ENCODE data around the gene WDR48. TPM values are rescaled to one million over a fixed set of nuclear protein-coding genes. Genes with fewer than 3 reads are reported as not detected.

WDR48 gene
- total RNA-seq, 1 donor from 2014 or later: 33.6 TPM

- intact Hi-C loops (cut with micrococcal nuclease): no loop called here
- no peaks in the 10 kb centered on the region for H3K9me3 ChIP-seq (replicated peaks)
- H3K4me1 ChIP-seq: peaks cover 11% of the 10 kb centered on the region
- TF ChIP-seq, protein P1, sequence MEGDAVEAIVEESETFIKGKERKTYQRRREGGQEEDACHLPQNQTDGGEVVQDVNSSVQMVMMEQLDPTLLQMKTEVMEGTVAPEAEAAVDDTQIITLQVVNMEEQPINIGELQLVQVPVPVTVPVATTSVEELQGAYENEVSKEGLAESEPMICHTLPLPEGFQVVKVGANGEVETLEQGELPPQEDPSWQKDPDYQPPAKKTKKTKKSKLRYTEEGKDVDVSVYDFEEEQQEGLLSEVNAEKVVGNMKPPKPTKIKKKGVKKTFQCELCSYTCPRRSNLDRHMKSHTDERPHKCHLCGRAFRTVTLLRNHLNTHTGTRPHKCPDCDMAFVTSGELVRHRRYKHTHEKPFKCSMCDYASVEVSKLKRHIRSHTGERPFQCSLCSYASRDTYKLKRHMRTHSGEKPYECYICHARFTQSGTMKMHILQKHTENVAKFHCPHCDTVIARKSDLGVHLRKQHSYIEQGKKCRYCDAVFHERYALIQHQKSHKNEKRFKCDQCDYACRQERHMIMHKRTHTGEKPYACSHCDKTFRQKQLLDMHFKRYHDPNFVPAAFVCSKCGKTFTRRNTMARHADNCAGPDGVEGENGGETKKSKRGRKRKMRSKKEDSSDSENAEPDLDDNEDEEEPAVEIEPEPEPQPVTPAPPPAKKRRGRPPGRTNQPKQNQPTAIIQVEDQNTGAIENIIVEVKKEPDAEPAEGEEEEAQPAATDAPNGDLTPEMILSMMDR (IDR thresholded peaks at IDR 0.05; ENCODE audit: borderline replicate concordance): no peak
- peaks cover 6% of the 10 kb centered on the region for H3K36me3 ChIP-seq
- H3K27me3 ChIP-seq (ENCODE audit: low read depth): no peaks in the 10 kb centered on the region
- no peak for DNase-seq
- no peak overlapping the region for H3K27ac ChIP-seq (replicated peaks)
- no peak overlapping the region for H3K4me3 ChIP-seq
Measured at GRCh38 chr3:39121621-39122020, 69.8 kb downstream of the WDR48 start.

DNA sequence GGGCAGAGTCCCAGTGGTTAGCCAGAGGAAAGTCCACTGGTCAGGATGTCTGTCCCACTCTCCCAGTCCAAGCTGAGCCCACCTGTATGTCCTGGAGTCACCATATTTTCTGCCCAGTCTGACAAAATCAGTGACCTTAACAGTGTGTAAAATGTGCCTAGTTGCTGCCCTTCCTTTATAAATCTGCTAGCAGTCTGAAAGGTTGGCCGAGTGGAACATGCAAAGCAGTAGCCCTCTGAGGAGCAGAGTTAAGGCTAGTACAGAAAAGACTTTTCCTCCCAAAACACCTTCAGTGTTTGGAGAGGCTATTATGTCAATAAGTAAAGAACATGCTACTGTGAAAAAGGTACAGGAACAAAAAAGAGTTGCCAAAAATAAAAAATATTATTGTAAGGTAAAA lies 71.0 kb downstream of the WDR48 start:
- intact Hi-C loops (cut with micrococcal nuclease): no loop called here
- no peak for DNase-seq
- H3K4me1 ChIP-seq: peaks cover 15% of the 10 kb centered on the region
- TF ChIP-seq, protein P1 (IDR thresholded peaks at IDR 0.05; ENCODE audit: borderline replicate concordance): no peak
- no peaks in the 10 kb centered on the region for H3K9me3 ChIP-seq (replicated peaks)
- no peak overlapping the region for H3K27ac ChIP-seq (replicated peaks)
- H3K27me3 ChIP-seq (ENCODE audit: low read depth): no peaks in the 10 kb centered on the region
- peaks cover 6% of the 10 kb centered on the region for H3K36me3 ChIP-seq
- H3K4me3 ChIP-seq: no peak overlapping the region

DNA sequence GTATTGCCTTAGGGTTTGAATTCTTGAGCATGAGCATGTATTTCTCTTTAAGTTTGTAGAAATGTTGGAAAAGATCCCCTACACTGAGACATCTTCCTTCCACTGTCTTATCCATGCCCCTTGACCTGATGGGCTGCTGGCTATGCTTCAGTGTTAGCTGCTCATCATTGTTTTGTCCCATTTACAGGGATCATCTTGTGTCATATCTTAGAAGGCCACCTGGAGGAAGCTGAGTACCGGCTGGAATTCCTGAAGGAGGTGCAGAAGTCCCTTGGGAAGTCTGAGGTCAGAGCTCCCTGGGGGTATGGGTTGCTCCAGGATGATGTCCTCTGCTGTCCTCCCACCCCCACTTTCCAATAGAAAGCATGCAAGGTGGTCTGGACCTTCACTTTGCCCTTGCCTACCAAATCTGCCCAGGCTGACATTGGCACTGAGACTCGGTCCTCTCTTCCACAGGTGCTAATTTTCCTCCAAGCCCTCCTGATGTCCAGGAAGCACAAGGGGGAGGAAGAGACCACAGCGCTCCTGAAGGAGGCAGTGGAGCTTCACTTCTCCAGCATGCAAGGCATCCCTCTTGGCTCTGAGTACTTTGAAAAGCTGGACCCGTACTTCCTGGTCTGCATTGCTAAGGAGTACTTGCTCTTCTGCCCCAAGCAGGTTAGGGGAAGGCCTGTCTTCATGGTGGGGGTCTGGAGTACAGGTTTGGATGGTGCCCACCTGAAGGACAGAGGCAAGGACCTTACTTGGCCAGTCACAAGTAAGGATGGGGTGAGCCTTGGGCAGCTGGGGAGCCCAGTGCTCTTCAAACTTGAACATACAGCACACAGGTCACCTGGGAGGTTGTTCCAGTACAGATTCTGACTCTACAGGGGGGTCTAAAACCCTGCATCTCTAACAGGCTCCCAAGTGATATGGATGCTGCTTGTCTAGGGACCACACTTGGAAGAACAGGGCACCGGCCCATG lies 73.3 kb downstream of the WDR48 start:
- Histone ChIP-seq H3K4me1 (peaks cover 11% of the 10 kb centered on the region), H3K36me3 (no peaks in the 10 kb centered on the region), H3K27ac (replicated peaks) (no peak overlapping the region), H3K27me3 (ENCODE audit: low read depth) (no peaks in the 10 kb centered on the region), H3K4me3 (no peak overlapping the region), H3K9me3 (replicated peaks) (no peaks in the 10 kb centered on the region)
- DNase-seq: no peak
- TF ChIP-seq, protein P1 (IDR thresholded peaks at IDR 0.05; ENCODE audit: borderline replicate concordance): peak; percentile 35
- intact Hi-C loops (cut with micrococcal nuclease): loop anchor here (5.0 kb wide), 1 partner anchor 162 kb away; no protein-coding TSS in a partner anchor

DNA sequence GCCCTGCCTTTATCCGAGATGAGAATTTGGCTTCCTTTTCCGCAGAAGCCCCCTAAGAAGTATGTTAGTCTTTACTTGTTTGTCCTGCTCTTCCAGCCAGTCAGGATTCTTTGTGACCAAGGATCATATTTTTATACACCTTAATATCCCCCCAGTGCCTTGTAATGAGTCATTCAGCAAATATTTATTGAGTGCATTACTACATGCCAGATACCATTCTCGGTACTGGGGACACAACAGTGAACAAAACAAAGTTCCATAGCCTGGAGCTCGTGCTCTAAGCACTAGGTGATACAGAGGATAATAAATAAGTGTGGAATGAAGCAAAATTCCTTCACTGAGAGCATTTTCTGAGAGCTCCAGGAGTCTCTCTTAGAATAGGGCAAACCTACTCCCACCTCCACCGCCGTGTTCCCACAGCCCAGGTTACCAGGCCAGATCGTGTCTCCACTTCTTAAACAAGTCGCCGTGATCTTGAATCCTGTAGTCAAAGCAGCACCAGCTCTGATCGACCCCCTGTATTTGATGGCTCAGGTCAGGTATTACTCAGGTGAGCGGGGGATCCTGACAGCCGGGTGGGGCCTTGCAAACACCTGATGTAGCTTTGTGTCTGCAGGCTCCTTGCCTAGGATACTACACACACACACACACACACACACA lies 74.2 kb downstream of the WDR48 start:
- Histone ChIP-seq H3K27me3 (ENCODE audit: low read depth) (no peaks in the 10 kb centered on the region), H3K27ac (replicated peaks) (no peak overlapping the region), H3K4me3 (no peak overlapping the region), H3K36me3 (no peaks in the 10 kb centered on the region), H3K4me1 (peaks cover 11% of the 10 kb centered on the region), H3K9me3 (replicated peaks) (no peaks in the 10 kb centered on the region)
- no peak for DNase-seq
- TF ChIP-seq, protein P1 (IDR thresholded peaks at IDR 0.05; ENCODE audit: borderline replicate concordance): no peak
- intact Hi-C loops (cut with micrococcal nuclease): loop anchor here (5.0 kb wide), 1 partner anchor 161 kb away; no protein-coding TSS in a partner anchor

GRCh38 chr3:39126532-39127071 lies 74.8 kb downstream of the WDR48 start:
- Histone ChIP-seq H3K4me3 (no peak overlapping the region), H3K27ac (replicated peaks) (no peak overlapping the region), H3K27me3 (ENCODE audit: low read depth) (no peaks in the 10 kb centered on the region), H3K9me3 (replicated peaks) (no peaks in the 10 kb centered on the region), H3K36me3 (no peaks in the 10 kb centered on the region), H3K4me1 (peaks cover 11% of the 10 kb centered on the region)
- no peak for DNase-seq
- intact Hi-C loops (cut with micrococcal nuclease): loop anchor here (5.0 kb wide), 1 partner anchor 161 kb away; no protein-coding TSS in a partner anchor
- TF ChIP-seq, protein P1 (IDR thresholded peaks at IDR 0.05; ENCODE audit: borderline replicate concordance): peak; percentile 76
